H9 (cell line): ENCODE data around the gene VASH2. TPM values are rescaled to one million over a fixed set of nuclear protein-coding genes. Genes with fewer than 3 reads are reported as not detected.
A peak's percentile ranks its signal among the peaks of the same experiment; 100 is the strongest.

Source experiments
- DNase-seq: peaks from one replicate; pipeline ENCODE4 v3.0.0-alpha.2; 2017
- H2AFZ ChIP-seq: one replicate; pipeline ENCODE4 v1.6.1; 2013; ENCODE audit warnings: mild to moderate bottlenecking, low read length, control low read depth, moderate library complexity
- H2AK5ac ChIP-seq: 2 replicates; pipeline ENCODE4 v1.6.1; 2013; ENCODE audit warnings: low read length, control low read depth, mixed read lengths; ENCODE audit not compliant: insufficient read length
- H2BK120ac ChIP-seq: one replicate; pipeline ENCODE4 v1.6.1; 2013; ENCODE audit warnings: low read depth, mild to moderate bottlenecking, low read length, control low read depth, inconsistent platforms; ENCODE audit not compliant: poor library complexity, severe bottlenecking
- H2BK12ac ChIP-seq: 2 replicates; pipeline ENCODE4 v1.6.1; 2013; ENCODE audit warnings: low read length, control low read depth, mixed read lengths, low read depth; ENCODE audit not compliant: insufficient read length
- H2BK15ac ChIP-seq: 2 replicates; pipeline ENCODE4 v1.6.1; 2013; ENCODE audit warnings: low read depth, low read length, control low read depth
- H2BK20ac ChIP-seq: one replicate; pipeline ENCODE4 v1.6.1; 2013; ENCODE audit warnings: low read depth, mild to moderate bottlenecking, low read length, control low read depth, inconsistent platforms; ENCODE audit not compliant: poor library complexity, severe bottlenecking
- H2BK5ac ChIP-seq: 2 replicates; pipeline ENCODE4 v1.6.1; 2013; ENCODE audit warnings: low read length, control low read depth, mixed read lengths; ENCODE audit not compliant: insufficient read length
- H3K14ac ChIP-seq: 2 replicates; pipeline ENCODE4 v1.6.1; 2013; ENCODE audit warnings: low read length, control low read depth; ENCODE audit not compliant: insufficient read depth
- H3K18ac ChIP-seq: 2 replicates; pipeline ENCODE4 v1.6.1; 2013; ENCODE audit warnings: low read depth, mild to moderate bottlenecking, mixed read lengths, low read length, control low read depth; ENCODE audit not compliant: insufficient read length
- H3K23ac ChIP-seq: 2 replicates; pipeline ENCODE4 v1.6.1; 2013; ENCODE audit warnings: low read length, control low read depth, mixed read lengths, low read depth; ENCODE audit not compliant: insufficient read length
- H3K23me2 ChIP-seq: 2 replicates; pipeline ENCODE4 v1.6.1; 2013; ENCODE audit warnings: low read depth, mild to moderate bottlenecking, mixed read lengths, low read length, control low read depth; ENCODE audit not compliant: insufficient read length, poor library complexity, severe bottlenecking
- H3K27ac ChIP-seq: 2 replicates; pipeline ENCODE4 v1.5.1; 2013; ENCODE audit warnings: low read length, control low read depth, mixed read lengths, low read depth; ENCODE audit not compliant: insufficient read length
- H3K27me3 ChIP-seq: 2 replicates; pipeline ENCODE4 v1.6.1; 2013; ENCODE audit warnings: low read length, control low read depth, inconsistent platforms; ENCODE audit not compliant: insufficient read depth
- H3K4ac ChIP-seq: 2 replicates; pipeline ENCODE4 v1.6.1; 2013; ENCODE audit warnings: low read depth, mild to moderate bottlenecking, control low read depth, inconsistent platforms, low read length, moderate library complexity
- H3K4me1 ChIP-seq: 2 replicates; pipeline ENCODE4 v1.6.1; 2013; ENCODE audit warnings: low read length, control low read depth, inconsistent platforms; ENCODE audit not compliant: insufficient read depth
- H3K4me2 ChIP-seq: 2 replicates; pipeline ENCODE4 v1.6.1; 2013; ENCODE audit warnings: low read length, control low read depth, mixed read lengths; ENCODE audit not compliant: insufficient read length, insufficient read depth
- H3K56ac ChIP-seq: 2 replicates; pipeline ENCODE4 v1.6.1; 2013; ENCODE audit warnings: low read depth, mild to moderate bottlenecking, mixed read lengths, low read length, control low read depth; ENCODE audit not compliant: insufficient read length
- H3K79me1 ChIP-seq: 2 replicates; pipeline ENCODE4 v1.6.1; 2013; ENCODE audit warnings: low read depth, mild to moderate bottlenecking, moderate library complexity, low read length, control low read depth, inconsistent platforms; ENCODE audit not compliant: insufficient read depth, poor library complexity, severe bottlenecking
- H3K79me2 ChIP-seq: 2 replicates; pipeline ENCODE4 v1.6.1; 2013; ENCODE audit warnings: low read length, control low read depth, inconsistent platforms; ENCODE audit not compliant: insufficient read depth
- H3K9ac ChIP-seq: 2 replicates; pipeline ENCODE4 v1.6.1; 2013; ENCODE audit warnings: low read length, control low read depth, mixed read lengths; ENCODE audit not compliant: insufficient read length; ENCODE audit errors: extremely low read depth
- H3K9me3 ChIP-seq: one replicate; pipeline ENCODE4 v1.6.1; 2013; ENCODE audit warnings: low read depth, low read length, inconsistent platforms; ENCODE audit not compliant: control insufficient read depth
- H3T11ph ChIP-seq: one replicate; pipeline ENCODE4 v1.6.1; 2013; ENCODE audit warnings: mild to moderate bottlenecking, low read length, control low read depth, inconsistent platforms
- H4K20me1 ChIP-seq: one replicate; pipeline ENCODE4 v1.6.1; 2013; ENCODE audit not compliant: control insufficient read depth, insufficient read length, insufficient read depth
- H4K5ac ChIP-seq: 2 replicates; pipeline ENCODE4 v1.6.1; 2013; ENCODE audit warnings: low read depth, mild to moderate bottlenecking, mixed read lengths, low read length, control low read depth; ENCODE audit not compliant: insufficient read length
- H4K8ac ChIP-seq: replicated peaks from 2 replicates; pipeline ENCODE4 v1.6.1; 2013; ENCODE audit warnings: low read length, control low read depth, mixed read lengths, low read depth; ENCODE audit not compliant: insufficient read length
- H4K91ac ChIP-seq: 2 replicates; pipeline ENCODE4 v1.6.1; 2013; ENCODE audit warnings: low read depth, mild to moderate bottlenecking, moderate library complexity, mixed read lengths, low read length, control low read depth; ENCODE audit not compliant: insufficient read length
- H3K27ac Mint-ChIP-seq, 3 experiments: 2 replicates in 2 of 3; 3 replicates in 1 of 3; pipeline ENCODE4 v1.8.0; 2020 to 2021; ENCODE audit warnings: mixed read lengths in 3 of 3, mild to moderate bottlenecking in 1 of 3, moderate library complexity in 1 of 3
- H3K27me3 Mint-ChIP-seq: 2 replicates; pipeline ENCODE4 v1.8.0; 2021; ENCODE audit warnings: low read depth, mild to moderate bottlenecking, moderate library complexity, mixed read lengths
- H3K36me3 Mint-ChIP-seq, 3 experiments: 2 replicates in 2 of 3; 3 replicates in 1 of 3; pipeline ENCODE4 v1.8.0; 2020 to 2021; ENCODE audit warnings: low read depth in 3 of 3, mixed read lengths in 3 of 3; ENCODE audit not compliant: insufficient read depth in 1 of 3
- H3K4me1 Mint-ChIP-seq, 2 experiments: 2 replicates each; pipeline ENCODE4 v1.8.0; 2020; ENCODE audit warnings: mixed read lengths in 2 of 2
- H3K4me3 Mint-ChIP-seq, 2 experiments: 2 replicates in 1 of 2; 3 replicates in 1 of 2; pipeline ENCODE4 v1.8.0; 2020 to 2021; ENCODE audit warnings: mild to moderate bottlenecking in 2 of 2, mixed read lengths in 2 of 2, moderate library complexity in 1 of 2
- H3K9me3 Mint-ChIP-seq, 2 experiments: 2 replicates in 1 of 2; 3 replicates in 1 of 2; pipeline ENCODE4 v1.8.0; 2020; ENCODE audit warnings: mild to moderate bottlenecking in 2 of 2, mixed read lengths in 2 of 2, moderate library complexity in 1 of 2
- WGBS: extraction: QIAGEN DNeasy Blood & Tissue Kit; methylation state at CpG from one replicate; pipeline ENCODE4 v1.1.7; 2013; ENCODE audit warnings: missing lambda C conversion rate, low lambda C conversion rate, mixed read lengths; ENCODE audit not compliant: insufficient read length; ENCODE audit errors: extremely low coverage; 5-methylcytosine and 5-hydroxymethylcytosine counted together
- total RNA-seq: library from RNA; stranded (reverse); gene quantifications from 2 replicates; pipeline ENCODE4 v1.2.1, GENCODE V29; 2021
- TF ChIP-seq, protein P1 (sequence below): fragments of 200-600 bp; sonication (generic); conservative IDR thresholded peaks from 3 replicates; pipeline ENCODE4 v1.8.0; 2021; ENCODE audit warnings: antibody characterized with exemption, mild to moderate bottlenecking

Gene VASH2
- total RNA-seq, 1 experiment from 2014 or later: 76.1 TPM

DNA sequence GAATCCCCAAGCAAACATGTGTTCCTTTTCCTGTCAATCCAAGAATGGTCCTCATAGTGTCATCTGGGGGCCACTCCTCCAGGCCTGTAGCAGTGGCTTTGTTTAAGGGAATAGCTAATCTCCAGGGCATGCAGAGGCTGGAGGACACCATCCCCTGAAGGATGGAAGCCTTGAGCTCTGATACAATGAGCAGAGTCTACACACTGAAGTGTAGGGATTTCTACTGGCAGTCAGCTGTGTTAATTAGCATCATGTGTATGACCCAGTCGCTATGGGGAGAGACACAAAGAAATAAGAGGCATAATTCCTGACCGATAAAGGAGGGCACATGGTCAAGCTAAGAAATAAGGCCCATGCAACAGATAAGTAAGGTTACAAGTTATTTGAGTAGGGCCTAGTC, 36.2 kb downstream of the VASH2 start:
- Mint-ChIP-seq H3K27me3 (no peaks in the 10 kb centered on the region), H3K27ac (peak overlapping the region in 2 of 3 experiments; percentile 2 to 22; a peak in 3 of 7 replicates), H3K9me3 (no peaks in the 10 kb centered on the region), H3K4me3 (no peak overlapping the region), H3K4me1 (peaks cover 6 to 16% of the 10 kb centered on the region in 2 experiments), H3K36me3 (peaks cover 46 to 80% (median 52%) of the 10 kb centered on the region in 3 experiments; a peak in 6 of 7 replicates)
- TF ChIP-seq, protein P1, sequence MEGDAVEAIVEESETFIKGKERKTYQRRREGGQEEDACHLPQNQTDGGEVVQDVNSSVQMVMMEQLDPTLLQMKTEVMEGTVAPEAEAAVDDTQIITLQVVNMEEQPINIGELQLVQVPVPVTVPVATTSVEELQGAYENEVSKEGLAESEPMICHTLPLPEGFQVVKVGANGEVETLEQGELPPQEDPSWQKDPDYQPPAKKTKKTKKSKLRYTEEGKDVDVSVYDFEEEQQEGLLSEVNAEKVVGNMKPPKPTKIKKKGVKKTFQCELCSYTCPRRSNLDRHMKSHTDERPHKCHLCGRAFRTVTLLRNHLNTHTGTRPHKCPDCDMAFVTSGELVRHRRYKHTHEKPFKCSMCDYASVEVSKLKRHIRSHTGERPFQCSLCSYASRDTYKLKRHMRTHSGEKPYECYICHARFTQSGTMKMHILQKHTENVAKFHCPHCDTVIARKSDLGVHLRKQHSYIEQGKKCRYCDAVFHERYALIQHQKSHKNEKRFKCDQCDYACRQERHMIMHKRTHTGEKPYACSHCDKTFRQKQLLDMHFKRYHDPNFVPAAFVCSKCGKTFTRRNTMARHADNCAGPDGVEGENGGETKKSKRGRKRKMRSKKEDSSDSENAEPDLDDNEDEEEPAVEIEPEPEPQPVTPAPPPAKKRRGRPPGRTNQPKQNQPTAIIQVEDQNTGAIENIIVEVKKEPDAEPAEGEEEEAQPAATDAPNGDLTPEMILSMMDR: no peak
- no CpG with 5 or more reads among the region's 2 CpGs for WGBS
- H3K4me1 ChIP-seq: peaks cover 2% of the 10 kb centered on the region; the same call in 1 of the 2 replicates
- no peaks in the 10 kb centered on the region for H3K9me3 ChIP-seq
- no peak overlapping the region for H4K5ac ChIP-seq
- H3K18ac ChIP-seq: no peak overlapping the region
- H2AK5ac ChIP-seq: no peak overlapping the region
- H3K79me1 ChIP-seq: no peaks in the 10 kb centered on the region
- no peak overlapping the region for H4K8ac ChIP-seq
- H2BK15ac ChIP-seq: no peak overlapping the region
- no peak overlapping the region for H3K4me2 ChIP-seq
- no peaks in the 10 kb centered on the region for H3K27me3 ChIP-seq
- no peak overlapping the region for H3K4ac ChIP-seq
- no peak overlapping the region for H2BK12ac ChIP-seq
- H3K9ac ChIP-seq: no peak overlapping the region
- no peak overlapping the region for H3K23ac ChIP-seq
- no peak overlapping the region for H3K27ac ChIP-seq
- no peak overlapping the region for H3K56ac ChIP-seq
- H3K14ac ChIP-seq: no peak overlapping the region
- no peak overlapping the region for H2AFZ ChIP-seq
- H3K79me2 ChIP-seq: no peaks in the 10 kb centered on the region
- H2BK5ac ChIP-seq: no peak overlapping the region
- H2BK20ac ChIP-seq: no peak overlapping the region
- no peak overlapping the region for H4K91ac ChIP-seq
- no peaks in the 10 kb centered on the region for H3K23me2 ChIP-seq
- no peak overlapping the region for H2BK120ac ChIP-seq
- no peak overlapping the region for H3T11ph ChIP-seq
- no peak for DNase-seq
- H4K20me1 ChIP-seq: no peaks in the 10 kb centered on the region
